ENCODE data around the gene ABHD16B.
A peak's percentile ranks its signal among the peaks of the same experiment; 100 is the strongest.
"Not testable (repeated sequence)": the region's sequence is repeated elsewhere in the genome, so short reads cannot be mapped to it uniquely, and the experiment has no call there.

The ABHD16B gene

GRCh38 chr20:63847237-63848002 is 13.9 kb upstream of the ABHD16B start:
- Histone ChIP-seq H3K27ac (ENCODE audit: low read depth, low read length) (peak overlapping the region; percentile 69), H3K36me3 (ENCODE audit: control insufficient read depth, insufficient read depth, low read length) (no peaks in the 10 kb centered on the region), H3K4me3 (ENCODE audit: low read depth, low read length) (peak overlapping the region; percentile 6; the same call in 1 of the 2 replicates), H3K4me1 (ENCODE audit: control insufficient read depth, insufficient read depth, low read length) (peaks cover 28% of the 10 kb centered on the region), H3K9ac (ENCODE audit: low read length) (peak overlapping the region; percentile 14), H3K9me3 (ENCODE audit: control insufficient read depth, insufficient read depth, low read depth, low read length) (no peaks in the 10 kb centered on the region), H3K27me3 (ENCODE audit: control insufficient read depth, insufficient read depth, low read length) (no peaks in the 10 kb centered on the region)

GRCh38 chr20:63848003-63848911 is 13.0 kb upstream of the ABHD16B start:
- no peaks in the 10 kb centered on the region for H3K27me3 ChIP-seq (ENCODE audit: control insufficient read depth, insufficient read depth, low read length)

GRCh38 chr20:63850689-63851547 is 10.4 kb upstream of the ABHD16B start:
- H3K4me1 ChIP-seq (ENCODE audit: control insufficient read depth, insufficient read depth, low read length): peaks cover 47% of the 10 kb centered on the region

More at GRCh38 chr20:63848003-63848911, 13.0 kb upstream of the ABHD16B start:
- peaks cover 28% of the 10 kb centered on the region for H3K4me1 ChIP-seq (ENCODE audit: control insufficient read depth, insufficient read depth, low read length)
- peak overlapping the region; percentile 14 for H3K9ac ChIP-seq (ENCODE audit: low read length)
- H3K9me3 ChIP-seq (ENCODE audit: control insufficient read depth, insufficient read depth, low read depth, low read length): no peaks in the 10 kb centered on the region
- H3K4me3 ChIP-seq (ENCODE audit: low read depth, low read length): no peak overlapping the region
- peak overlapping the region; percentile 69 for H3K27ac ChIP-seq (ENCODE audit: low read depth, low read length)
- no peaks in the 10 kb centered on the region for H3K36me3 ChIP-seq (ENCODE audit: control insufficient read depth, insufficient read depth, low read length)

GRCh38 chr20:63851548-63851943 is 9.8 kb upstream of the ABHD16B start:
- not testable (repeated sequence) for H3K27ac ChIP-seq (ENCODE audit: low read depth, low read length); H3K27me3 ChIP-seq (ENCODE audit: control insufficient read depth, insufficient read depth, low read length); H3K36me3 ChIP-seq (ENCODE audit: control insufficient read depth, insufficient read depth, low read length); H3K4me3 ChIP-seq (ENCODE audit: low read depth, low read length); H3K9me3 ChIP-seq (ENCODE audit: control insufficient read depth, insufficient read depth, low read depth, low read length); H3K9ac ChIP-seq (ENCODE audit: low read length)
- H3K4me1 ChIP-seq (ENCODE audit: control insufficient read depth, insufficient read depth, low read length): peaks cover 51% of the 10 kb centered on the region

More at GRCh38 chr20:63850689-63851547, 10.4 kb upstream of the ABHD16B start:
- Histone ChIP-seq H3K27ac (ENCODE audit: low read depth, low read length) (no peak overlapping the region), H3K27me3 (ENCODE audit: control insufficient read depth, insufficient read depth, low read length) (no peaks in the 10 kb centered on the region), H3K36me3 (ENCODE audit: control insufficient read depth, insufficient read depth, low read length) (no peaks in the 10 kb centered on the region), H3K9me3 (ENCODE audit: control insufficient read depth, insufficient read depth, low read depth, low read length) (no peaks in the 10 kb centered on the region), H3K9ac (ENCODE audit: low read length) (no peak overlapping the region), H3K4me3 (ENCODE audit: low read depth, low read length) (no peak overlapping the region)

GRCh38 chr20:63853733-63854068 is 7.6 kb upstream of the ABHD16B start:
- not testable (repeated sequence) for H3K4me3 ChIP-seq (ENCODE audit: low read depth, low read length); H3K36me3 ChIP-seq (ENCODE audit: control insufficient read depth, insufficient read depth, low read length); H3K9me3 ChIP-seq (ENCODE audit: control insufficient read depth, insufficient read depth, low read depth, low read length); H3K27me3 ChIP-seq (ENCODE audit: control insufficient read depth, insufficient read depth, low read length)
- Histone ChIP-seq H3K4me1 (ENCODE audit: control insufficient read depth, insufficient read depth, low read length) (peaks cover 43% of the 10 kb centered on the region), H3K27ac (ENCODE audit: low read depth, low read length) (peak overlapping the region; percentile 79; the same call in 1 of the 2 replicates), H3K9ac (ENCODE audit: low read length) (peak overlapping the region; percentile 17)

- Histone ChIP-seq H3K4me1 (ENCODE audit: control insufficient read depth, insufficient read depth, low read length) (peaks cover 48% of the 10 kb centered on the region), H3K9ac (ENCODE audit: low read length) (peak overlapping the region; percentile 57), H3K4me3 (ENCODE audit: low read depth, low read length) (peak overlapping the region; percentile 47), H3K27ac (ENCODE audit: low read depth, low read length) (peak overlapping the region; percentile 79; the same call in 1 of the 2 replicates), H3K9me3 (ENCODE audit: control insufficient read depth, insufficient read depth, low read depth, low read length) (no peaks in the 10 kb centered on the region), H3K36me3 (ENCODE audit: control insufficient read depth, insufficient read depth, low read length) (no peaks in the 10 kb centered on the region), H3K27me3 (ENCODE audit: control insufficient read depth, insufficient read depth, low read length) (no peaks in the 10 kb centered on the region)
Observed at GRCh38 chr20:63854069-63854765, 7.1 kb upstream of the ABHD16B start.

GRCh38 chr20:63854766-63855362 is 6.4 kb upstream of the ABHD16B start:
- Histone ChIP-seq H3K4me1 (ENCODE audit: control insufficient read depth, insufficient read depth, low read length) (peaks cover 52% of the 10 kb centered on the region), H3K27ac (ENCODE audit: low read depth, low read length) (peak overlapping the region; percentile 79; the same call in 1 of the 2 replicates), H3K9me3 (ENCODE audit: control insufficient read depth, insufficient read depth, low read depth, low read length) (no peaks in the 10 kb centered on the region), H3K9ac (ENCODE audit: low read length) (peak overlapping the region; percentile 57), H3K4me3 (ENCODE audit: low read depth, low read length) (peak overlapping the region; percentile 47), H3K36me3 (ENCODE audit: control insufficient read depth, insufficient read depth, low read length) (no peaks in the 10 kb centered on the region), H3K27me3 (ENCODE audit: control insufficient read depth, insufficient read depth, low read length) (no peaks in the 10 kb centered on the region)

GRCh38 chr20:63855363-63856097 is 5.8 kb upstream of the ABHD16B start:
- no peak overlapping the region for H3K27ac ChIP-seq (ENCODE audit: low read depth, low read length)
- H3K4me1 ChIP-seq (ENCODE audit: control insufficient read depth, insufficient read depth, low read length): peaks cover 54% of the 10 kb centered on the region
- no peaks in the 10 kb centered on the region for H3K9me3 ChIP-seq (ENCODE audit: control insufficient read depth, insufficient read depth, low read depth, low read length)
- H3K27me3 ChIP-seq (ENCODE audit: control insufficient read depth, insufficient read depth, low read length): no peaks in the 10 kb centered on the region
- H3K4me3 ChIP-seq (ENCODE audit: low read depth, low read length): peak overlapping the region; percentile 47
- peak overlapping the region; percentile 57 for H3K9ac ChIP-seq (ENCODE audit: low read length)
- no peaks in the 10 kb centered on the region for H3K36me3 ChIP-seq (ENCODE audit: control insufficient read depth, insufficient read depth, low read length)

GRCh38 chr20:63856098-63856511 is 5.2 kb upstream of the ABHD16B start:
- peak overlapping the region; percentile 47 for H3K4me3 ChIP-seq (ENCODE audit: low read depth, low read length)
- H3K27me3 ChIP-seq (ENCODE audit: control insufficient read depth, insufficient read depth, low read length): no peaks in the 10 kb centered on the region
- H3K27ac ChIP-seq (ENCODE audit: low read depth, low read length): no peak overlapping the region
- H3K4me1 ChIP-seq (ENCODE audit: control insufficient read depth, insufficient read depth, low read length): peaks cover 59% of the 10 kb centered on the region
- no peaks in the 10 kb centered on the region for H3K36me3 ChIP-seq (ENCODE audit: control insufficient read depth, insufficient read depth, low read length)
- H3K9ac ChIP-seq (ENCODE audit: low read length): no peak overlapping the region
- H3K9me3 ChIP-seq (ENCODE audit: control insufficient read depth, insufficient read depth, low read depth, low read length): no peaks in the 10 kb centered on the region

Measured in HUES6 (cell line).